ENCODE data around the gene SCN9A.

The SCN9A gene

DNA sequence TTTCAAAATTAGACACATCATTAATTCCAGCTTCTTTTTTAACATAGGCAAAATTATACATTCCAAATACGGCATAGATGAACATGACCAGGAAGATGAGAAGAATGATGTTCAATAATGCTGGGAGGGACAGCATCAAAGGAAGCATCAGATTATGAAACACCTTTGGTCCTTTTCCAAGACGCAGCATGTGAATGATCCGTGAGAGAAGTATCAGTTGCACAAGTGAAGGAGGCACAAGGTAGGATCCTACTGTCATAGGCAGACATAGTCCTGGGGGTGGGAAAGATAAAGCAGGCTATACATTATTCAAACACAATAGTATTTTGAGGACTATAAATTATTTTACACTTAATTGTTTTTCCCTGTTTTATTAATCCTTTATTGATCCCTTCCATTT lies 30.6 kb upstream of the SCN9A start:
- DNase-seq (ENCODE audit: low spot score) (no peak), ATAC-seq (ENCODE audit: low read depth) (no peak)
- H3K4me1 ChIP-seq (ENCODE audit: insufficient read depth, poor library complexity, severe bottlenecking), result peaks cover 14% of the 10 kb centered on the region
- no peak overlapping the region for H3K4me3 ChIP-seq (ENCODE audit: severe bottlenecking)
- H3K27ac ChIP-seq (ENCODE audit: poor library complexity, severe bottlenecking), result no peak overlapping the region
- H3K36me3 ChIP-seq (ENCODE audit: low read depth), result no peaks in the 10 kb centered on the region
- TF ChIP-seq, protein P1, sequence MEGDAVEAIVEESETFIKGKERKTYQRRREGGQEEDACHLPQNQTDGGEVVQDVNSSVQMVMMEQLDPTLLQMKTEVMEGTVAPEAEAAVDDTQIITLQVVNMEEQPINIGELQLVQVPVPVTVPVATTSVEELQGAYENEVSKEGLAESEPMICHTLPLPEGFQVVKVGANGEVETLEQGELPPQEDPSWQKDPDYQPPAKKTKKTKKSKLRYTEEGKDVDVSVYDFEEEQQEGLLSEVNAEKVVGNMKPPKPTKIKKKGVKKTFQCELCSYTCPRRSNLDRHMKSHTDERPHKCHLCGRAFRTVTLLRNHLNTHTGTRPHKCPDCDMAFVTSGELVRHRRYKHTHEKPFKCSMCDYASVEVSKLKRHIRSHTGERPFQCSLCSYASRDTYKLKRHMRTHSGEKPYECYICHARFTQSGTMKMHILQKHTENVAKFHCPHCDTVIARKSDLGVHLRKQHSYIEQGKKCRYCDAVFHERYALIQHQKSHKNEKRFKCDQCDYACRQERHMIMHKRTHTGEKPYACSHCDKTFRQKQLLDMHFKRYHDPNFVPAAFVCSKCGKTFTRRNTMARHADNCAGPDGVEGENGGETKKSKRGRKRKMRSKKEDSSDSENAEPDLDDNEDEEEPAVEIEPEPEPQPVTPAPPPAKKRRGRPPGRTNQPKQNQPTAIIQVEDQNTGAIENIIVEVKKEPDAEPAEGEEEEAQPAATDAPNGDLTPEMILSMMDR (IDR thresholded peaks at IDR 0.05; ENCODE audit: poor library complexity, severe bottlenecking), result no peak
- no peaks in the 10 kb centered on the region for H3K27me3 ChIP-seq (ENCODE audit: insufficient read depth, poor library complexity, severe bottlenecking)
- H3K9me3 ChIP-seq (ENCODE audit: severe bottlenecking), result no peaks in the 10 kb centered on the region

DNA sequence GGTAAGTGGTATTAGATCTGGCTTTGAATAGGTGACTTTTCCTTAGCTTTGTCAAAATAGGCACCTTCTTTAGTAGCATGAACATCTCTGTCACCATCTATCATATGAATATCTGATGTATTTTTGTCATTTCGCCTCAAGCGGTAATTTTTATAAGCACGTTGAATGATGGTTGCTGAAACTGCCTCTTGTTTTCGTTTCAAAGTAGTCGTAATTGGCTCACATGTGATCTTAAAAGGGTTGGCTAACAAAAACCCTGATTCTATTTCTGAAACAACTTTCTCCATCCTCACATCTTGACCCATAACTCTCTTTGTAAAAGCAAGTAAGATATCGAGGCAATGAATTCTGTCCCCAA lies 29.8 kb upstream of the SCN9A start:
- DNase-seq (ENCODE audit: low spot score), result no peak
- Histone ChIP-seq H3K27me3 (ENCODE audit: insufficient read depth, poor library complexity, severe bottlenecking) (no peaks in the 10 kb centered on the region), H3K9me3 (ENCODE audit: severe bottlenecking) (no peaks in the 10 kb centered on the region), H3K36me3 (ENCODE audit: low read depth) (no peaks in the 10 kb centered on the region), H3K27ac (ENCODE audit: poor library complexity, severe bottlenecking) (no peak overlapping the region), H3K4me1 (ENCODE audit: insufficient read depth, poor library complexity, severe bottlenecking) (peaks cover 6% of the 10 kb centered on the region), H3K4me3 (ENCODE audit: severe bottlenecking) (no peak overlapping the region)
- TF ChIP-seq, protein P1 (IDR thresholded peaks at IDR 0.05; ENCODE audit: poor library complexity, severe bottlenecking), result no peak
- no peak for ATAC-seq (ENCODE audit: low read depth)

- no peak overlapping the region for H3K4me3 ChIP-seq (ENCODE audit: severe bottlenecking)
- H3K27ac ChIP-seq (ENCODE audit: poor library complexity, severe bottlenecking), result no peak overlapping the region
- DNase-seq (ENCODE audit: low spot score), result no peak
- H3K4me1 ChIP-seq (ENCODE audit: insufficient read depth, poor library complexity, severe bottlenecking), result peaks cover under 1% of the 10 kb centered on the region
- H3K9me3 ChIP-seq (ENCODE audit: severe bottlenecking), result no peaks in the 10 kb centered on the region
- H3K27me3 ChIP-seq (ENCODE audit: insufficient read depth, poor library complexity, severe bottlenecking), result no peaks in the 10 kb centered on the region
- H3K36me3 ChIP-seq (ENCODE audit: low read depth), result no peaks in the 10 kb centered on the region
- TF ChIP-seq, protein P1 (IDR thresholded peaks at IDR 0.05; ENCODE audit: poor library complexity, severe bottlenecking), result no peak
- ATAC-seq (ENCODE audit: low read depth), result no peak
Measured at GRCh38 chr2:166404831-166405568, 29.3 kb upstream of the SCN9A start.

DNA sequence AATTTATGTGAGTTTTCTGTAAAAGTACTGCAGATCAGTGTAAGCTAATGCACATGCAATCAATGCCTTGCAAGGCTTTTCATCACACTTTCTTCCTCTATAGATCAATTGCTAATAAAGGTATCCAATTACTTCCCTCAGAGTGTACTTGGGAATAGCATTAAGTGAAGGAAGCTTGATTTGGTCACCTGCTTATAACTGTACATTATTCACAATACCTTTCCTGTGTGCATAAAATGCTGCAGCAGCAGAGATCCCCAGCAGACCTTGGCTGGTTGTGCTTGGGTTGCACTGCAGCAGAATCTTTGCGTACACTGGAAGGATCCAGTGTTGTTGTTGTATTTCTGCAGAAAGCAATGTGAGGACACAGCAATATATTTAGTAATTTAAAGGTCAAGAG lies 18.5 kb upstream of the SCN9A start:
- no peaks in the 10 kb centered on the region for H3K27me3 ChIP-seq (ENCODE audit: insufficient read depth, poor library complexity, severe bottlenecking)
- TF ChIP-seq, protein P1 (IDR thresholded peaks at IDR 0.05; ENCODE audit: poor library complexity, severe bottlenecking), result no peak
- no peak for DNase-seq (ENCODE audit: low spot score)
- no peak overlapping the region for H3K4me3 ChIP-seq (ENCODE audit: severe bottlenecking)
- no peak overlapping the region for H3K27ac ChIP-seq (ENCODE audit: poor library complexity, severe bottlenecking)
- H3K36me3 ChIP-seq (ENCODE audit: low read depth), result no peaks in the 10 kb centered on the region
- no peaks in the 10 kb centered on the region for H3K9me3 ChIP-seq (ENCODE audit: severe bottlenecking)
- no peak for ATAC-seq (ENCODE audit: low read depth)
- no peaks in the 10 kb centered on the region for H3K4me1 ChIP-seq (ENCODE audit: insufficient read depth, poor library complexity, severe bottlenecking)

GRCh38 chr2:166393008-166393407 lies 17.3 kb upstream of the SCN9A start:
- Histone ChIP-seq H3K4me3 (ENCODE audit: severe bottlenecking) (no peak overlapping the region), H3K4me1 (ENCODE audit: insufficient read depth, poor library complexity, severe bottlenecking) (no peaks in the 10 kb centered on the region), H3K36me3 (ENCODE audit: low read depth) (no peaks in the 10 kb centered on the region), H3K27me3 (ENCODE audit: insufficient read depth, poor library complexity, severe bottlenecking) (no peaks in the 10 kb centered on the region), H3K27ac (ENCODE audit: poor library complexity, severe bottlenecking) (no peak overlapping the region), H3K9me3 (ENCODE audit: severe bottlenecking) (no peaks in the 10 kb centered on the region)
- DNase-seq (ENCODE audit: low spot score) (no peak), ATAC-seq (ENCODE audit: low read depth) (no peak)
- TF ChIP-seq, protein P1 (IDR thresholded peaks at IDR 0.05; ENCODE audit: poor library complexity, severe bottlenecking), result no peak

Data from RWPE2 (cell line).